ENCODE data around the gene SPON2. TPM values are rescaled to one million over a fixed set of nuclear protein-coding genes. Genes with fewer than 3 reads are reported as not detected.

Gene SPON2
- total RNA-seq, 1 donor from 2014 or later = 52.0 TPM

DNA sequence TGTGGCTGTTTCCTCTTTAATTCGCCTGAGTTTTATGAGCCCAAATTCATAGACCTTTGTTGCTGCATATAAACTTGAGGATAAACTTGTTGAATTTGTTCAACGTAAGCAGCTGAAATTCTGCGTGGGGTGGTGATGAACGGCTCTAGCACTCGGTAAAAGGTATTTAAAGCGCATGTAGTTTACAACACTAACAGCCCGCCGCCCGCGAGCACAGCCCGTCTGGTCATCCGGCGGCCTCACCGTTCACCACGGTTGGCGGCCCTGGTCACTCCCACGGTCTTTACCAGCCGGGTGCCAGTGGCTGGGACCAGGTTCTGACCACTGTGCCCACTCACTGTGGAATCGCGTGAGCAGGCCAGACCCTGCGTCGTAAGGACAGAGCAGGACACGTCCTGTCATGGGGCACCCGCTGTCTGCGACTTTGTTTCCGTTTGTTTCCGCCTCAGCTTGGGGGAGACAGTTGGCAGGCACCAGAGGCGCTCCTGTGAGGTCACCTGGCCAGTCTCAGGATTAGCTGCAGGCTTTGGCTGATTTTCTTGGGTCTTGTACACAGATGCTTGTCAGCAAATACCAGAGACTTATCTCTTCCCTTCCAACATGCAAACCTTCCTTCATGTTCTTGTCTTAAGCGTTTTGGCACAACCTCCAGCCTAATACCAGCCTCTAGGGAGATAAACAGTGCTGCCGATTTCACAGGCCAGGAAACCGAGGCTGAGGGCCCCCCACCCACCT lies 36.8 kb upstream of the SPON2 start:
- DNase-seq (ENCODE audit: low spot score) = no peak

DNA sequence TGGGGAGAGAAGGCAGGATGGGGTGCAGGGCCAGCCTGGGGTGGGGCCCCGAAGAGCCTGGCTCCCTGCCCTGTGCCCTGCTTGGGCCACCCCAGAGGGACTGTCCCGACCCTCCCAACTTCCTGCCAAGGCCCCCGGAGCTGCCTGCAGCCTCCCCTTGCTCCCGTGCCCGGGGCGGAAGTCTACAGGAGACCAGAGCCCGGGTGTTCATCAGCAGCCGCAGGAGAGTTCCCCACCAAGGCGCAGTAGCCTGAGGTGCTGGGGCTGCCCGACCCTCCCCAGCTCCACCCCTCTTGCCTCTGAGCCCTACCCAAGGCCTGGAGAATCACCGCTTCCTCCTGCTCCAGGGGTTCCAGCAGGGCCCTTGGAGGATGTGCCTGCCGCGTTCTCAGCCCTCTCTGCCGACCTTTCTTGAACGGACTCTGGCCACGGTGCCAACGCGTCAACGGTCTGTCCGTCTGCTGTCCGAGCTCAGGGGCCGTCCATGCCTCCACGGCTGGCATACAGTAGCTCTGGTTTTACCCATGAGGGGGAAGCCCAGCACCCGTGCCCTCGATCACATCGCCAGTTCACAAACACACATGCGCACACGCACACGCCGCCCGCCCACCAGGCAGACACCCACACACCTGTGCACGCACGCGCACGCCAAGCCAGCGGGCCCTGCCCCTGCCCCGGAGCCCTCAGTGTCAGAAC lies 36.0 kb upstream of the SPON2 start:
- DNase-seq (ENCODE audit: low spot score) = no peak

DNA sequence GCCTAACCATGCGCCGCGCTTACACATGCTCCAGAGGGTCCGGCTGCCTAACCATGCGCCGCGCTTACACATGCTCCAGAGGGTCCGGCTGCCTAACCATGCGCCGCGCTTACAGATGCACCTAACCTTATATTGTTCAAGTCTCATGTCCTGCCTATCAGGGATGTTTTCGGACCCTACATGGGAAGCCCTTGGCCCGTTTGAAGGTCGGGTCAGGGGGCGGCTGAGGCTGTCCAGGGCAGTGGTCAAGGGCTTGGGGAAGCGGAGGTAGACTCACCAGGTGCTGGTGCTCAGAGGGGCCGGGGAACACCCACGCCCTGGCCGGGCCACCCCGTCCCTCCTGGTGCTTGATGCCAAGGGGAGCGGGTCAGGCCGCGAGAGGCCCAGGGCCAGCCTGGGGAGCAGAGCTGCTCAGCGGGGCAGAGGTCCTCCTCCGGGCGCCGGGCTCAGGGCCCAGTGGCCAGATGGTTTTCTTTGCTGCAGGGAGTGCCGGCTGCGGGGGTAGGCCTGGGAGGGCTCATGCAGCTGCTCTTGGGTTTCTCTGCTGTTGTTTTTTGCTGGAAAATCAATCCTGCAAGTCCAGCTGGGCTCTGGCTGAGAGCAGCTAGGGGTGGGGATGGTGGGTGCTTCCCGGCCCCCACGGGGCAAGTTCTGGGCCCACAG lies 35.4 kb upstream of the SPON2 start:
- DNase-seq (ENCODE audit: low spot score) = peak; percentile 65

DNA sequence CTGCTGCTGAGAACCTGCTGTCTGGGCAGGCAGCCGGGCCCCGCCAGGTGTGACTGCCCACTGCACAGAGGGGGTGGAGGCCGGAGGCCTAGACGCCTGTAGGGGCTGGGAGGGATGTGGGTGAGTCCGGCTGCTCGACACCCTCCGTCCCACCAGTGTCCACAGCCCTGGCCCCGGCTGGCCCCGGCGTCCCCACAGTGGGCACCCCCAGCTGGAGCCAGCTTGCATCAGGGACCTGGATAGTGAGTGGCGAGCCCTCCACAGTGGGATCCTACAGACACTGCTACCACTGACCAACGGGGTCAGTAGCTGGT lies 34.7 kb upstream of the SPON2 start:
- no peak for DNase-seq (ENCODE audit: low spot score)

DNA sequence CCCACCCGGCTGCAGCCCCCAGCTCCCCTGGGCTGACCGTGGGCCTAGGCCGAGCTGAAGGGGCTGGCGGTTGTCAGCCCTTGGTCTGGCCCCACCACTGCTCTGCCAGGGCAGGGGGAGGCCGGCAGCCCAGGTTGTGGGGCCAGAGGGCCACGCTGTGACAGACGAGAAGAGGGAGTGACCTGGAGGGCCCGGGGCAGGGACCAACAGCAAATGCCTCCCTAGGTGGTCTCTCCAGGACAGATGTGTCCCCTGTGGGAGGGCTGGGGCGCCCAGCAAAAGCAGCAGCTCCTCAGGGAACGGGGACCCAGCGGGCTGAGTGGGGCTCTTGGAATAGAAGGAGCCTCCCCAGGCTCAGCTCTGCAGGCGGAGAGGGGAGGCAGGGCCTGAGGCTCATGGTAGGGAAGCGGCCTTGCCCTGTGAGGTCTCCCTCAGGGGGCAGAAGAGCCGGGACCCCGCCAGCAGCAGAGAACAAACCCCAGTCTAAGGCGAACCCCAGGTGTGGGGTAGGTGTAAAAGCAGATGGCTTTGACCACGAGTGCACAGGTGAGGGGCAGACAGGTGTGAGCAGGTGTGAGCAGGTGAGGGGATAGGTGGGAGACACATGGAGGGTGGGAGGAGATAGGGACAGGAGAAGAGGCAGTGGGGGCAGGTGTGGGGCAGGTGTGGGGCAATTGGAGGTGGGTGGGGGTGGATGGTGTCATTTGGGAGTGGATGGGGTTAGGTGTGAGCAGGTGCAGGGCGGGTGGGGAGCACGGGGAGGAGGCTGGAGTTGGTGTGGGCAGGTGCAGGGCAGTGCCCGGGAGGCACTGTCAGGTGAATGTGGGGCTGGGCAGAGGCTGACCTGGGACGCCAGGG lies 34.1 kb upstream of the SPON2 start:
- DNase-seq (ENCODE audit: low spot score) = no peak

DNA sequence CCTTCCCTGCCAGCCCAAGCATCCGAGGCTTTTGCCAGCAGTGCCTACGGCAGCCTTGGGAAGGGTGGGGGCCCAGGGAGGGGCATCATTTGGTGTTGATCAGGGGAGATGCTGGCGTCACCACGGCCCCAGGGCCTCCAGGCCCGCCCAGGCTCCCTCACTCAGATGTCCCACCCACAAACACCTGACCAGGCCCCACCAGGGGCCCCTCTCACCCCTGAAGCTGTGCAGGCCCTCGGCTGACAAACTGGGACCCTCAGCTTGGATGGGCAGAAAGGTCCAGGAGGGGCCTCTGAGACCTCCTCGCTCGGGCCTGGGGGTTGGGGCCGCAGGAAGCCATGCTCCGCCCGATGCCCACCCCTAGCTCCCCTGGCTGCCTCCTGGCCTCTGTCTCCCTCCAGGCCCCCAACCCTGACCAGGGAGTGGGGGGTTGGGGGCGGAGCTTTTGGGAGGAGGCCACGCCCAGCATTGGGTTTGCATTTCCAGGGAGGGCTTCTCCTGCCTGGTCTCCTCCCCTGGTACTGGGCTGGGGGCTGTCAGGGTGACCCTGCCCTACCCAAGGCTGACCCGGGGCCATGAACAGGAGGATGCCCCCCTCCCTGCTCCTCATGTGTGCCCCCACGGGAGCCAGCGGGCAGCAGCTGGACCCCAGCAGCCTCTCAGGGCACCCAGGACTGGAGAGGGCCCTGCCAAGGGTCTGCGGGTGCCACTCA lies 33.4 kb upstream of the SPON2 start:
- no peak for DNase-seq (ENCODE audit: low spot score)

DNA sequence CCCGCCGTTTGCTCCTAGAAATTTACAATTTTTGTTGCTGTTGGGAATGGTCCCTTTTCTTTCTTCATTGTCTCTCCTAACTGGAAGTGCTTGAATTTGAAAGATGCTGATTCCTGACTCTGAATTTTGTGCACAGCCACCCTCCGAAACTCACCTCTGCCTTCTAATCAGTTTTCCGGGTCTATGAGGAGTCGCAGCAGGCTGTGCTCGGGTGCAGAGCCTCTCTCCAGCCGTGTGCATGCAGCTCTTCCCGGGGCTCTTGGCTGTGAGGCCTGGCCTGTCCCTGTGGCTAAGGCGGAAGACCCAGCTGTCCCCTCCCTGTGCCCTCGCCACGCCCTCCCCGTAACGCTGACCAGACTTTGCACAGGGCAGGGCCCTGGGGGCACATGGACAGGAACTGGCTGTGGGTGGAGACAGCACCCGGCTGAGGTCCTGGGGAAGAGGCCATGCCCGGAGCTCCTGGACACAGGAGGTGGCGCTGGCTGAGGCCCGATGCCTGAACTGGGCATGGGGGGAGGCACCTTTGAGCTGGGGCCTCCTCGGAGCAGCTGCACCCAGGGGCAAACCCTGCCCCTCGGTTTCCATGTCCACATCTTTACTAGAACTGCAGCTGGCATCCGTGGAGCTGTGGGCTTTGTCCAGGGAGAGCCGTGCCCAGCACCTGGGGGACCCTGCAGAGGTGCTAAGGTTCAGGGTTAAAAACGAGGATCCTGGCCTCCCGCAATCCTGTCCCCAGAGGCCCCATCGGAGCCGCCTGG lies 32.6 kb upstream of the SPON2 start:
- DNase-seq (ENCODE audit: low spot score) = no peak

DNA sequence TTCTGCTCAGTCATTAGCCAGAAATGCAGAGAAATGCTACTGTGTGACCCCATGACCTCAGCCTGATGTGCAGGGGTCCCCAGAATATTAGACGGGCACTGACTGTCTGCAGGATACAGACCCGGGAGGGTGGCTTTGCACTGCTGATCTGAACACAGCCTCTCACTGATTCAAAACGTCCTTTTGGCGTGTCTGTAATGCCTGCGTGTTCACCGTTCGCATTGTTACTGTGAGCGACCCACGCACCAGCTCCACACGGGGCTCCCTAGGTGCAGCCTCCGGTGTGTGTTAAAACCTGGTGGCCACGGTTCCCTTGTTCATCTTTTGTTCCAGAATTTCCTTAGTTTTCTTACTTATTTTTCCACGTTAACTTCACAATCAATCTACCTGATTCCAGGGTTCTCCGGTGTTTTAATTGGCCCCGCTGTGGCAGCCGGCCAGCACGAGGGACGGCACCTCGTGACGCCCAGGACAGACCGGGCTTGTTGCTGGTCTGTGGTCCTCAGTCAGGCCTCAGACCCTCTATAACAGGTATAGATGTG lies 32.0 kb upstream of the SPON2 start:
- no peak for DNase-seq (ENCODE audit: low spot score)

DNA sequence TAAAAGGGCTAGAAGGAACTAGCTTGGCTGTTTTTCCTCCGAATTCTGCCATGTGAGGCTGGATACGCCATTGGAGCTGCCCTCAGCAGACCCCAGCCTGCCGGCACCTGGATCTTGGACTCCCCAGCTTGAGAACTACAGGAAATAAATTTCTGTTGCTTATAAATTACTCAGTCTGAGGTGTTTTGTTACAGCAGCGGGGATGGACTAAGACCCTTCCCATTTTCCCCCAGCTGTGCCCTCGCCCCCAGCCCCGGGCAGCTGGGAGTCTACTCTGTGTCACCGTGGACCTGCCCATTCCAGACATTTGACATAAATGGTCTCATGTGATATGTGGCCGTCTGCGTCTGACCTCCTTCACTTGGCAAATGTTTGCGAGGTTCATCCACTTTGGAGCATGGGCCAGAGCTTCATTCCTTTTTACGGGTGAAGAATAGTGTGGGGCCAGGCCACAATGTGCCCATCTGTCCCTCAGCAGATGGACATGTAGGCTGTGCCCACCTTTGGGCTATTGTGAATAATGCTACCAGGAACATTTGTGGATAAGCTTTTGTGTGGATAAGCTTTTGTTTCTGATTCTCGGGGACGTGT lies 30.7 kb upstream of the SPON2 start:
- peak; percentile 7 for DNase-seq (ENCODE audit: low spot score)

DNA sequence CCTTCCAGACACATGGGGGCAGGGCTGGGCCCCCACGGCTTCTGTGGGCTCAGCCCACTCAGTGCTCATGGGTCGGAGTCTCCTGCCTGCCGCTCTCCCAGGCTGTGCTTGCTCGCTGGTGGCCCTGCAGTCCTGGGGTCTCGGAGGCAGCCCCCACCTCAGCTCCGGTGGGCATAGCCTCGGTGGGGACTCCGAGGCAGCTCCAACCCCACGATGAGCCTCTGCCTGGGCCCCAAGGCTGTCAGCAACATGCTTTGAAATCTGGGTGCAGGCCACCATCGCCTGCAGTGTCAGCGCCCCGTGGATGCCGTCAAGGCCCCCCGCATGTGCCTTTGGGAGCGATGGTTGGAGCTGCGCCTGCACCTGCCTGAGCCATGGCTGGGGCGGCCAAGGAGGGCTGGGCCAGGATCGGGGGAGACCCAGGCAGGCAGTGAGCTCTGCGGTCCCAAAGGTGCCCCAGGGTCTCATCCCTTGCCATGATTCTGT lies 30.2 kb upstream of the SPON2 start:
- peak; percentile 8 for DNase-seq (ENCODE audit: low spot score)

DNA sequence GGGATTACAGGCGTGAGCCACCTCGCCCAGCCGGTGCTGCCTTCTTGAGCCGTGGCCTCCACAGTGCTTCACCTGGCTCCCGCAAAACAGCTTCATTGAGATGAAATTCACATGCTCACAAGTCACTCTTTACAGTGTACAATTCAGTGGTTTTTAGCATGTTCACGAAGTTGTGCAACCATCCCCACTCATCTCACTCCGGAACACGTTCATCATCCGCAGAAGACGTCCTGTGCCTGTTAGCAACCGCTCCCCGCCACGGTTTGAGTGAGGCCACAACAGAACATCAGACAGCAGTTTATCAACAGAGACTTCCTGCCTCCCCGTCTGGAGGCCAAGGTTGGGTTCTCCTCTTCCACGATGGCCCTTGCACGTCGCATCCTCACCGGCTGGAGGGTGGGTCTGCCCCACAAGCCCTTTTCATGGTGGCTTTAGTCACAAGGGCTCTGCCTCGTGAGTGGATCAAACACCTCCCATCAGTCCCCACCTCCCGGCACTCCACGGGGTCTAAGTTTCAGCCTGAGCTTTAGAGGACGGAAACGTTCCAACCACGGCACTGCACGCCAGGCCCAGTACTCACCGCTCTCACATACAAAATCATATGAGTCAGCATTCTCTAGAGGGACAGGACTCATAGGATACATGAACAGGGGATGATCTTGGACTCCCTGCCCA lies 29.6 kb upstream of the SPON2 start:
- DNase-seq (ENCODE audit: low spot score) = peak; percentile 71

DNA sequence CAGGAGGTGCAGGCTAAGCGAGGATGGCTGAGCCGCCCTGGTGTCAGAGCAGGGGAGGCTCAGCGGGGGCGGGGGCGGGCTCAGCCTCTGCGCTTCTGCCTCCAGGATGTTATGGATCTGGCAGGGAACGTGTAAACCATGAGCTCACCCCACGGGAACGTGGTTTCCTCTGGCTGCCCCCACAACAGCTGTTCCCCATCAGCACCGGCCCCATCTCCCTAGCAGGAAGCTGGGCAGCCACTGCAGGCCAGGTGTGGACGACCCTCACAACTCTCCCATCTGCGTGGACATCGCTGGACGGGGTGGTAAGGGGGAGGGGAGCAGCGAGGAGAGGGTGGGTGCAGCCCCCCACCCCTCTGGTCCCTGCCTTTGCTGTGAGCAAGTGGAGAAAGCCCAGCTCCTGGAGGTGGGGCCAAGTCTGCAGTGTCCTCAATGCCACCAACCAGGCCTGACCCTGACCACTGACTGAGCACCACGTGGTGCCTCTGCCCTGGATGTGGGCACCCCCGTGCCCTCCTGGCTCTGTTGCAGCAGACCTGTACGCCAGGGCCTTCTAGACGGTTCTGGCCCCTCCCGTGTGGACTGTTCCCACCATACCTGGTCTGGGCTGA lies 28.1 kb upstream of the SPON2 start:
- peak; percentile 78 for DNase-seq (ENCODE audit: low spot score)

DNA sequence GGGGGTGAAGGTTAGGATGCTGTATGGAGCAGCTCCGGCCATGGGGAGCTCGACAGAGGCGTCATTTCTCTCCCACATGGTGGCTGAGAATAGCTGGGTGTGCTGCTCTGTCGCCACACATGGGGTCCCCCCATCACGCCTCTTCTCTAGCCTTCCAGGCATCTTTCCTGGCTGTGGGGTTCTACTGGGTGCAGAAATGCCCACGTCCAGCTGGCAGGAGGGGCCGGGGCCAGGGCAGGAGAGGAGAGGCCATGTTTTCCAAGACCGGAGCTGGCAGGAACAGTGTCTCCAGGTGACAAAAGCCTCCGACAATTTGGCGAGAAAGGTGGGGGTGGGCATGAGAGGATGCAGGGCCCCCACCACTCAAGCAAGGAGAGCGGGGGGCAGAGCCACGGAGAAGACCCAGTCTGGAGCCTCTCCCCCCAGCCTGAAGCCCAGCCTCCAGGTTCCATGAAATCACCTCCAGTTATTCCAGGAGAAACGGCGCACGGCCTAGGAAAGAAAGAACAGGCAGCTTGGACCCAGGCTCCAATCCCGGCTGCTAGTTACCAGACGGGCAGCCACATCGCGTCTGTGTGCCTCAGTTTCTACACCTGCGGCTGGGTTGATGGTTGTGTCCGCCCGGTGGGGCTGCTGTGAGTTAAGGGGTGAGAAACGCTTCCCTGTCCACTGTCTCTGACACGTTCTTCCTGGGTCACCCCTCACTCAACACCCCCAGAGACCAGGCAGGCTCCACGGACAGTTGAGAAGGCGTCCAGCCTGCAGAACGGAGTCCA lies 27.4 kb upstream of the SPON2 start:
- peak; percentile 9 for DNase-seq (ENCODE audit: low spot score)

DNA sequence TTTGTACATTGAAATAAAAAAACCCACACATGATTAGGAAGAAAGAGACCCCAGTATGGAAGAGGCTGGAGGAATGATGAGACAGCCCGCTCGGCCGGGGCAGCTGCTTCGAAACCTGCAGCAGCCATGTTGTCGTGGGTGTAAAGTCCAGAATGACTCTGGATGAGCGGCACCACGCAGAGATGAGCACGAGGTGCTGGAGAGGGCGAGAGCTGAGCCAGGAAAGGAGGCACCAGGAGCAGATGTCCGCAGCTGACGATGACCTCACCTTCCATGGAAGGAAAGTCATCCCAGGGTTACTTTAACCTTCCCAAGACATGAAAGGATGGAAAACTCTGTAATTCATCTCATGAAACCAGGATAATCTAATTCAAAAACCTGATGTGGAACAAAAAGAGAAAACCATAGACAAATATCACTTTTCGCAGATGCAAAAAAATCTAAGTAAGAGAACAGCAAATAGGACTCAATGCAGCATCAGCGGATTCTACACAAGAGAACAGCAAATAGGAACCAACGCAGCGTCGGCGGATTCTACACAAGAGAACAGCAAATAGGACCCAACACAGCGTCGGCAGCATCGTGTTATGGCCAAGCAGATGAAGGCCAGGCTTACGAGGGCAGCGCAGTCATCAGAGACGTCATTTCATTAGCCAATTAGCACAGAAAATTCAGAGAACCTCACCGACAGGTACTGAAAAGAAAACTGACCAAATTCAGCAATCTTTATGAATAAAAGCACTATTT lies 25.9 kb upstream of the SPON2 start:
- peak; percentile 8 for DNase-seq (ENCODE audit: low spot score)

DNA sequence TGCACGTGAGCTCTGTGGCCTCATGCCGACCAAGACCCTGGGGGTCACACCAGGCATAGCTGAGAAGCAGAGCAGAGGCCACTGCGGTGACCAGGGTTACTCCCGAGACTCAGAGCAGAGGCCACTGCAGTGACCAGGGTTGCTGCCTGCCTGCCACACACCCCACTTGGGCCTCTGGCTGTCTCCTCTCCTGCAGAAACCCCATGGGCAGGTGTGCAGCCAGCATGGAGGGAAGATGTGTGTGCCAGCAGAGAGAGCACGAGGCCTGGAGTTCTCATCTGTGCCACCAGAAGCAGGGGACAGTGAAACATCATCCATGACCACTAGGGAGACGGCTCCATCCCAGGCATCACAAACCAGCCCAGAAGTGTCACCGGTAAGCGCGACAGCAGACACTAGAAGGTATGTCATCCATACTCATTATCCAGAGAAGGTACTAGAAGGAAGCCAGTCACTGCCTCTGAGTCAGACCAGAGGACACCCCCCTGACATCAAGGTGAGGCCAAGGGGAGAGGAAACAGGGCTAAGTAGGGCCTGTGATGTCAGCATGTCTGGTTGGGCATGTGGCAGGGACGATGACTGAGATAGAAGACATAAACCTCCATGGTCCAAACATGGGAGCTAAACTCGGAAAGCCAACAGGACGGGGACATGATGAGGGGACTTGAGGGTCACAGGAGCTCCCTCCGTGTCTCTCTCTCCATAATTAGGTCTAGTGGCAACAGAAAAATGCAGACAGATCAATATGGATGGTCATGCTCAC lies 24.2 kb upstream of the SPON2 start:
- peak; percentile 9 for DNase-seq (ENCODE audit: low spot score)

DNA sequence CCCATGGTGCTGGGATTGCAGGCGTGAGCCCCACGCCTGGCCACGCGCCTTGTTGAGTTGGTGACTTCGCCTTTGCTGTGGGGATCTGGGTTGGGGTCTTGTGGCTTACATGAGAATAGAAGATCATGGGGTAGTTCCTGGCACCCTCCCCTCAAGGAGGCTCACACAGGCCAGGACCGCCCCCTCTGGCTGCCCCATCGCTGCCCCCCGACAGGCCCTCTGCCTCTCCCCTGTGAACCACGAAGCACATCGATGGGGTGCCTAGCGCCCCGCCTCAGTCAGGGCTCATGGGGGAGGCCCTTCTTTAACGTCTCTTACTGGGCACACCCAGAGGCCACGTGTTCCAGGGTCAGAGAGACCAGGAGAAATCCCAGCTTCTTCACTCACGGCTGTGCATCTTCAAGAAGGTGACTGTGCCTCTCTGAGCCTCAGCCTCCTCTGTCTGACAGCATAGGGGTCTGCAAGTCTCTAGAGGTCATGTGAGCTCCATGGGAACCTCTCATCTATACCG lies 23.6 kb upstream of the SPON2 start:
- no peak for DNase-seq (ENCODE audit: low spot score)
